Astrocyte of the cerebellum (primary cell): ENCODE data around the gene NOVA1.
"Not testable (repeated sequence)": the region's sequence is repeated elsewhere in the genome, so short reads cannot be mapped to it uniquely, and the experiment has no call there.

Source experiments
- DNase-seq: peaks from one replicate; pipeline ENCODE4 v3.0.0-alpha.2; 2011; ENCODE audit warnings: low read depth
- H3K4me3 ChIP-seq: 2 replicates; pipeline ENCODE4 v1.5.1; 2011; ENCODE audit warnings: mild to moderate bottlenecking, low read depth, low read length, moderate library complexity
- in situ Hi-C: cut with HindIII; loops from 2 replicates; pipeline ENCODE4 v1.10.0; 2017; ENCODE audit warnings: low sequenced_read_pairs
- TF ChIP-seq, protein P1 (sequence below): IDR thresholded peaks from 2 replicates; pipeline ENCODE4 v1.5.1; 2012; ENCODE audit warnings: low read length, low read depth, moderate library complexity, mild to moderate bottlenecking; ENCODE audit errors: missing control alignments

The NOVA1 gene, protein sequence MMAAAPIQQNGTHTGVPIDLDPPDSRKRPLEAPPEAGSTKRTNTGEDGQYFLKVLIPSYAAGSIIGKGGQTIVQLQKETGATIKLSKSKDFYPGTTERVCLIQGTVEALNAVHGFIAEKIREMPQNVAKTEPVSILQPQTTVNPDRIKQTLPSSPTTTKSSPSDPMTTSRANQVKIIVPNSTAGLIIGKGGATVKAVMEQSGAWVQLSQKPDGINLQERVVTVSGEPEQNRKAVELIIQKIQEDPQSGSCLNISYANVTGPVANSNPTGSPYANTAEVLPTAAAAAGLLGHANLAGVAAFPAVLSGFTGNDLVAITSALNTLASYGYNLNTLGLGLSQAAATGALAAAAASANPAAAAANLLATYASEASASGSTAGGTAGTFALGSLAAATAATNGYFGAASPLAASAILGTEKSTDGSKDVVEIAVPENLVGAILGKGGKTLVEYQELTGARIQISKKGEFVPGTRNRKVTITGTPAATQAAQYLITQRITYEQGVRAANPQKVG

GRCh38 chr14:26597589-26598080 is at the start of gene NOVA1:
Gene NOVA1, minus strand, starts transcription at chr14:26598033. Its CDS starts 597 bp downstream, at chr14:26597436.
- no peak for DNase-seq
- H3K4me3 ChIP-seq = peak within 1 kb of the TSS; percentile 71
- in situ Hi-C loops = no loop called here
- TF ChIP-seq, protein P1, sequence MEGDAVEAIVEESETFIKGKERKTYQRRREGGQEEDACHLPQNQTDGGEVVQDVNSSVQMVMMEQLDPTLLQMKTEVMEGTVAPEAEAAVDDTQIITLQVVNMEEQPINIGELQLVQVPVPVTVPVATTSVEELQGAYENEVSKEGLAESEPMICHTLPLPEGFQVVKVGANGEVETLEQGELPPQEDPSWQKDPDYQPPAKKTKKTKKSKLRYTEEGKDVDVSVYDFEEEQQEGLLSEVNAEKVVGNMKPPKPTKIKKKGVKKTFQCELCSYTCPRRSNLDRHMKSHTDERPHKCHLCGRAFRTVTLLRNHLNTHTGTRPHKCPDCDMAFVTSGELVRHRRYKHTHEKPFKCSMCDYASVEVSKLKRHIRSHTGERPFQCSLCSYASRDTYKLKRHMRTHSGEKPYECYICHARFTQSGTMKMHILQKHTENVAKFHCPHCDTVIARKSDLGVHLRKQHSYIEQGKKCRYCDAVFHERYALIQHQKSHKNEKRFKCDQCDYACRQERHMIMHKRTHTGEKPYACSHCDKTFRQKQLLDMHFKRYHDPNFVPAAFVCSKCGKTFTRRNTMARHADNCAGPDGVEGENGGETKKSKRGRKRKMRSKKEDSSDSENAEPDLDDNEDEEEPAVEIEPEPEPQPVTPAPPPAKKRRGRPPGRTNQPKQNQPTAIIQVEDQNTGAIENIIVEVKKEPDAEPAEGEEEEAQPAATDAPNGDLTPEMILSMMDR = no peak

DNA sequence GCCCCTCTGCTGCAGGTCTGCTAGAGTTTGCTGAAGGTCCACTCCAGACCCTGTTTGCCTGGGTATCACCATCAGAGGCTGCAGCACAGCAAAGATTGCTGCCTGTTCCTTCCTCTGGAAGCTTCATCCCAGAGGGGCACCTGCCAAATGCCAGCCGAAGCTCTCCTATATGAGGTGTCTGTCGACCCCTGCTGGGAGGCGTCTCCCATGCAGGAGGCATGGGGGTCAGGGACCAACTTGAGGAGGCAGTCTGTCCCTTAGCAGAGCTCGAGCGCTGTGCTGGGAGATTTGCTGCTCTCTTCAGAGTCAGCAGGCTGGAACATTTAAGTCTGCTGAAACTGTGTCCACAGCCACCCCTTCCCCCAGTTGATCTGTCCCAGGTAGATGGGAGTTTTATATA is 47.2 kb upstream of the NOVA1 start:
- in situ Hi-C loops = not testable (repeated sequence)

GRCh38 chr14:26636561-26636960 is 38.7 kb upstream of the NOVA1 start:
- no peak overlapping the region for H3K4me3 ChIP-seq
- TF ChIP-seq, protein P1 = no peak
- no peak for DNase-seq
- in situ Hi-C loops = no loop called here

More for the DNA sequence above, 47.2 kb upstream of the NOVA1 start:
- H3K4me3 ChIP-seq, DNase-seq: not testable (repeated sequence)

DNA sequence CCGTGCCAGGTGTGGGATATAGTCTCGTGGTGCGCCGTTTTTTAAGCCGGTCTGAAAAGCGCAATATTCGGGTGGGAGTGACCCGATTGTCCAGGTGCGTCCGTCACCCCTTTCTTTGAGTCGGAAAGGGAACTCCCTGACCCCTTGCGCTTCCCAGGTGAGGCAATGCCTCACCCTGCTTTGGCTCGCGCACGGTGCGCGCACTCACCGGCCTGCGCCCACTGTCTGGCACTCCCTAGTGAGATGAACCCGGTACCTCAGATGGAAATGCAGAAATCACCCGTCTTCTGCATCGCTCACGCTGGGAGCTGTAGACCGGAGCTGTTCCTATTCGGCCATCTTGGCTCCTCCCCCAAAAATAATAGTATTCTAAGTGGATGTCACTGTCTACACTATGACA is 37.1 kb upstream of the NOVA1 start:
- H3K4me3 ChIP-seq, in situ Hi-C loops, DNase-seq: not testable (repeated sequence)

DNA sequence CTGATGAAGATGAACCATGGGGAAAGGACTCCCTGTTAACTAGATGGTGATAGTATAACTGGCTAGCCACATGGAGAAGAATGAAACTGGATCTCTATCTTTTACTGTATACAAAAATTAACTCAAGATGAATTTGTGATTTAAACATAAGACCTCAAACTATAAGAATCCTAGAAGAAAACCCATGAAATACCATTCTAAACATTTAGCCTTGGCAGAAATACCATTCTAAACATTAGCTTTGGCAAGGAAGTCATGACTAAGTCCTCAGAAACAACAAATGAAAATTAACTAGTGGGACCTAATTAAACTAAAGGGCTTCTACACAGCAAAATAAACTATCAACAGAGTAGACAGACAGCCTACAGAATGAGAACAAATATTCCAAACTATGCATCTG is 28.4 kb upstream of the NOVA1 start:
- in situ Hi-C loops = no loop called here
- DNase-seq = no peak
- H3K4me3 ChIP-seq = no peak overlapping the region
- TF ChIP-seq, protein P1 = no peak

GRCh38 chr14:26622611-26623010 is 24.8 kb upstream of the NOVA1 start:
- TF ChIP-seq, protein P1 = no peak
- in situ Hi-C loops = no loop called here
- H3K4me3 ChIP-seq = no peak overlapping the region
- no peak for DNase-seq

DNA sequence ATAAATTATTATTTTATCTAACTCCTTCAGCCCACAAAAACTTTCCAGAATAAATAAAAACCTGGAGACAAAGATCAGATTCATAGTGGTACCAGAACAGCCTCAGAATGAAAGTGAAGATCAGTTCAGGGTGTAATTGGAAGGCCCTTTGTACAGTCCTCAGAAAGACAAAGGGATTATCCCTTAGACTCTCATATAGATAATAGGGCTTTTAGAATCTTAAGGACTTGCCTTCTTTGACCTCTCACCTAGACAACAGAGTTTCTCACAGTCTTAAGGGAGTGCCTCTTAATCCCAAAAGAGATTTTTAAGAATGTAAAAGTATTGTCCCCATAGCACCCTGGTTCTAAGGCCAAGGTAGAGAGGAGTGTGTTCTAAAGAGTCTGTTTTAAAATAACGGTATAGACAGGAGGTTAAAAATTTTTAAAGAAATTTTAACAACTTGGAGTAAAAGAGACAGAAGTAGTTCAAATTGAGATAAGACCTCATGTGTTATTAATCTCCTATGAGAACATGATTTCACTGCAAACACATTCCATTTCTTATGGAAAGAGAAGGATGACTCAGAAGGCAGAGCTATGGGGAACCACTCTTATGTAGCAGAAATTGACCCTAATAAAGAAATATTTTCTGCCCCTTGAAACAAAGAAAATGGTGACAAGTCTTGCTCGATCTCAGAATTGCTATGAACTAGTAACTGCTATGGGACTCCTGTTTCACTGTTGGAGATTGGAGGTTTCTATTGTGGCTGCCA is 24.2 kb upstream of the NOVA1 start:
- in situ Hi-C loops = no loop called here
- TF ChIP-seq, protein P1 = no peak
- no peak for DNase-seq
- no peak overlapping the region for H3K4me3 ChIP-seq
